Fibroblast of lung (primary cell): ENCODE results near the gene UROC1.

Experiments
- CTCF ChIP-seq, 2 donors: IDR thresholded peaks in 1 of 2; conservative IDR thresholded peaks in 1 of 2; 1 replicate in 1 of 2; 2 replicates in 1 of 2; pipeline ENCODE4 v1.5.1; 2011 to 2012; ENCODE audit warnings: low read length in 2 of 2, control low read depth in 1 of 2, inconsistent platforms in 1 of 2, low read depth in 1 of 2, mild to moderate bottlenecking in 1 of 2
- EZH2 ChIP-seq: IDR thresholded peaks from 2 replicates; pipeline ENCODE4 v1.5.1; 2012; ENCODE audit warnings: low read length, control low read depth, mild to moderate bottlenecking; ENCODE audit errors: missing control alignments

- TF ChIP-seq CTCF (conservative IDR thresholded peaks at IDR 0.05 in 1 of 2, IDR thresholded peaks at IDR 0.05 in 1 of 2; ENCODE audit: low read depth in 1 of 2, low read length in 2 of 2) (no peak), EZH2 (no peak)
Observed at GRCh38 chr3:126446301-126446700, 71.3 kb downstream of the UROC1 start.
